Esophagus muscularis mucosa (tissue), 4 donors: ENCODE results near the gene MYCBP2.

Source experiments
- CTCF ChIP-seq, 3 experiments: fragments of 200-600 bp in 2 of 3; fragments of 450-650 bp in 1 of 3; sonication (generic) in 2 of 3; IDR thresholded peaks; one replicate each; pipeline ENCODE4 v1.5.1; 2017 to 2019; ENCODE audit warnings: antibody characterized with exemption in 3 of 3, mild to moderate bottlenecking in 2 of 3, moderate library complexity in 1 of 3
- EP300 ChIP-seq: sonication (generic); formaldehyde crosslinking; IDR thresholded peaks from one replicate; pipeline ENCODE4 v1.6.1; 2017; ENCODE audit warnings: antibody characterized with exemption
- POLR2A ChIP-seq: fragments of 450-650 bp; IDR thresholded peaks from one replicate; pipeline ENCODE4 v1.6.1; 2017; ENCODE audit warnings: antibody characterized with exemption, moderate library complexity, mild to moderate bottlenecking, low read depth
- POLR2AphosphoS5 ChIP-seq, 2 donors: sonication (generic); formaldehyde crosslinking; IDR thresholded peaks; one replicate each; pipeline ENCODE4 v1.6.1; 2017; ENCODE audit warnings: antibody characterized with exemption in 2 of 2

GRCh38 chr13:77056382-77056781, 270.5 kb downstream of the MYCBP2 start:
- no peak for TF ChIP-seq CTCF (IDR thresholded peaks at IDR 0.05)
- no peak for TF ChIP-seq POLR2A
- no peak for TF ChIP-seq EP300
- TF ChIP-seq POLR2AphosphoS5 (IDR thresholded peaks at IDR 0.05) = no peak
